Fibroblast of pulmonary artery (primary cell): Measurements from ENCODE around the gene ARIH1.
"Not testable (repeated sequence)": the region's sequence is repeated elsewhere in the genome, so short reads cannot be mapped to it uniquely, and the experiment has no call there.

Experiments used
- DNase-seq: peaks from one replicate; pipeline ENCODE4 v3.0.0-alpha.2; 2010; ENCODE audit warnings: low read depth
- H3K4me3 ChIP-seq: replicated peaks from 2 replicates; pipeline ENCODE4 v1.5.1; 2011; ENCODE audit warnings: low read depth, mild to moderate bottlenecking, control low read depth, low read length, moderate library complexity
- CTCF ChIP-seq: IDR thresholded peaks from 2 replicates; pipeline ENCODE4 v1.5.1; 2011; ENCODE audit warnings: mild to moderate bottlenecking, control low read depth, low read length, inconsistent platforms; ENCODE audit errors: missing control alignments

ARIH1 gene

GRCh38 chr15:72473614-72474465, at the start of gene ARIH1:
Gene ARIH1, plus strand, starts transcription at chr15:72474330. Its CDS starts 310 bp downstream, at chr15:72474640.
- H3K4me3 ChIP-seq = peak within 1 kb of the TSS; percentile 77
- TF ChIP-seq CTCF = peak; percentile 49
- peak; percentile 97 for DNase-seq

GRCh38 chr15:72426753-72427152, 47.4 kb upstream of the ARIH1 start:
- no peak overlapping the region for H3K4me3 ChIP-seq
- no peak for DNase-seq
- no peak for TF ChIP-seq CTCF

GRCh38 chr15:72437650-72438316, 36.3 kb upstream of the ARIH1 start:
- H3K4me3 ChIP-seq = no peak overlapping the region
- no peak for DNase-seq
- no peak for TF ChIP-seq CTCF

- not testable (repeated sequence) for H3K4me3 ChIP-seq, DNase-seq
These were observed 31.3 kb upstream of the ARIH1 start for GRCh38 chr15:72442848-72443247.

GRCh38 chr15:72445426-72445825, 28.7 kb upstream of the ARIH1 start:
- no peak overlapping the region for H3K4me3 ChIP-seq
- no peak for TF ChIP-seq CTCF
- DNase-seq = no peak

- no peak for TF ChIP-seq CTCF
- no peak for DNase-seq
- no peak overlapping the region for H3K4me3 ChIP-seq
These were observed 23.3 kb upstream of the ARIH1 start for GRCh38 chr15:72450805-72451204.

GRCh38 chr15:72451224-72451623, 22.9 kb upstream of the ARIH1 start:
- H3K4me3 ChIP-seq = no peak overlapping the region
- TF ChIP-seq CTCF = no peak
- DNase-seq = no peak
